GM23338 (cell line): ENCODE measurements around the gene CAMK1. TPM values are rescaled to one million over a fixed set of nuclear protein-coding genes. Genes with fewer than 3 reads are reported as not detected.

ENCODE experiments used
- ATAC-seq: fragments of 200-7000 bp; cut with Tn5 transposase; 3 replicates; pipeline ENCODE4 v1.9.1; 2020
- DNase-seq: peaks from one replicate; pipeline ENCODE4 v3.0.0-alpha.2; 2015; ENCODE audit warnings: low spot score
- H2AFZ ChIP-seq: fragments of 200-600 bp; sonication (generic); 2 replicates; pipeline ENCODE4 v1.8.0; 2016; ENCODE audit warnings: antibody characterized with exemption, mild to moderate bottlenecking, moderate library complexity
- H3F3A ChIP-seq: fragments of 200-600 bp; sonication (generic); replicated peaks from 2 replicates; pipeline ENCODE4 v1.8.0; 2017; ENCODE audit warnings: antibody characterized with exemption, mixed run types, low read depth
- H3K27ac ChIP-seq: fragments of 200-600 bp; sonication (generic); 2 replicates; pipeline ENCODE4 v1.6.1; 2016; ENCODE audit warnings: low read depth
- H3K27me3 ChIP-seq: fragments of 200-600 bp; sonication (generic); 2 replicates; pipeline ENCODE4 v1.8.0; 2016; ENCODE audit warnings: mild to moderate bottlenecking, mixed run types, moderate library complexity; ENCODE audit not compliant: insufficient read depth
- H3K36me3 ChIP-seq: fragments of 200-600 bp; sonication (generic); 2 replicates; pipeline ENCODE4 v1.8.0; 2016; ENCODE audit warnings: mild to moderate bottlenecking; ENCODE audit not compliant: insufficient read depth
- H3K4me1 ChIP-seq: fragments of 200-600 bp; sonication (generic); 2 replicates; pipeline ENCODE4 v1.8.0; 2016; ENCODE audit warnings: mild to moderate bottlenecking, moderate library complexity; ENCODE audit not compliant: insufficient read depth
- H3K4me2 ChIP-seq: fragments of 200-600 bp; sonication (generic); 2 replicates; pipeline ENCODE4 v1.7.1; 2017; ENCODE audit warnings: mixed run types
- H3K4me3 ChIP-seq: fragments of 200-600 bp; sonication (generic); 2 replicates; pipeline ENCODE4 v1.6.1; 2016; ENCODE audit warnings: mixed run types
- H3K79me2 ChIP-seq: fragments of 200-600 bp; sonication (generic); replicated peaks from 2 replicates; pipeline ENCODE4 v1.8.0; 2017; ENCODE audit warnings: mild to moderate bottlenecking; ENCODE audit not compliant: insufficient read depth
- H3K9me2 ChIP-seq: fragments of 200-600 bp; sonication (generic); 2 replicates; pipeline ENCODE4 v1.8.0; 2017; ENCODE audit not compliant: insufficient read depth
- H4K20me1 ChIP-seq: fragments of 200-600 bp; sonication (generic); replicated peaks from 2 replicates; pipeline ENCODE4 v1.8.0; 2017; ENCODE audit warnings: mild to moderate bottlenecking; ENCODE audit not compliant: insufficient read depth
- H3K27ac Mint-ChIP-seq: 2 replicates; pipeline ENCODE4 v1.8.0; 2020; ENCODE audit warnings: inconsistent platforms, mild to moderate bottlenecking, moderate library complexity, mixed read lengths
- H3K27me3 Mint-ChIP-seq: 3 replicates; pipeline ENCODE4 v1.8.0; 2022; ENCODE audit warnings: low read depth, mild to moderate bottlenecking, moderate library complexity, mixed read lengths, inconsistent platforms; ENCODE audit not compliant: insufficient read depth, poor library complexity
- H3K36me3 Mint-ChIP-seq: 3 replicates; pipeline ENCODE4 v1.8.0; 2021; ENCODE audit warnings: low read depth, mild to moderate bottlenecking, inconsistent platforms, moderate library complexity, mixed read lengths
- H3K4me1 Mint-ChIP-seq: 3 replicates; pipeline ENCODE4 v1.8.0; 2020; ENCODE audit warnings: mild to moderate bottlenecking, inconsistent platforms, mixed read lengths
- H3K4me3 Mint-ChIP-seq: 3 replicates; pipeline ENCODE4 v1.8.0; 2021; ENCODE audit warnings: moderate library complexity, mild to moderate bottlenecking, inconsistent platforms, mixed read lengths
- H3K9me3 Mint-ChIP-seq: 3 replicates; pipeline ENCODE4 v1.8.0; 2020; ENCODE audit warnings: moderate library complexity, mild to moderate bottlenecking, inconsistent platforms, mixed read lengths
- NANOG ChIP-seq: IDR thresholded peaks from 2 replicates; pipeline ENCODE4 v1.6.1; 2016; ENCODE audit warnings: antibody characterized with exemption, borderline replicate concordance
- REST ChIP-seq: IDR thresholded peaks from one replicate; pipeline ENCODE4 v1.6.1; 2018; ENCODE audit warnings: antibody characterized with exemption; ENCODE audit not compliant: unreplicated experiment
- STAT1 ChIP-seq: IDR thresholded peaks from one replicate; pipeline ENCODE4 v1.6.1; 2016; ENCODE audit warnings: antibody characterized with exemption; ENCODE audit not compliant: unreplicated experiment
- ZNF331 ChIP-seq: fragments of 250-450 bp; sonication (Bioruptor Pico); IDR thresholded peaks from 2 replicates; pipeline ENCODE4 v1.5.0; 2020; ENCODE audit warnings: low read depth, mild to moderate bottlenecking, moderate library complexity
- polyA plus RNA-seq: library from polyadenylated mRNA; unstranded; fragments of >200 nt; fragmentation: Nextera tagmentation; extraction: Ambion mirVana; gene quantifications from 2 replicates; pipeline ENCODE4 v1.2.1, GENCODE V29; 2016
- total RNA-seq: library from RNA; depleted of rRNA; stranded (reverse); fragments of >200 nt; shearing (Covaris generic); gene quantifications from 2 replicates; pipeline ENCODE4 v1.2.3, GENCODE V29; 2014
- TF ChIP-seq, protein P1 (sequence below), 2 experiments: fragments of 200-600 bp in 1 of 2; sonication (generic) in 1 of 2; conservative IDR thresholded peaks; 2 replicates each; pipeline versions ENCODE4 v1.5.1 to v1.6.1; 2016 to 2017; ENCODE audit warnings: antibody characterized with exemption in 2 of 2, low read depth in 2 of 2, mild to moderate bottlenecking in 2 of 2, moderate library complexity in 1 of 2

Gene CAMK1
- total and polyA plus RNA-seq, 2 experiments from 2014 or later = 4.4 TPM

DNA sequence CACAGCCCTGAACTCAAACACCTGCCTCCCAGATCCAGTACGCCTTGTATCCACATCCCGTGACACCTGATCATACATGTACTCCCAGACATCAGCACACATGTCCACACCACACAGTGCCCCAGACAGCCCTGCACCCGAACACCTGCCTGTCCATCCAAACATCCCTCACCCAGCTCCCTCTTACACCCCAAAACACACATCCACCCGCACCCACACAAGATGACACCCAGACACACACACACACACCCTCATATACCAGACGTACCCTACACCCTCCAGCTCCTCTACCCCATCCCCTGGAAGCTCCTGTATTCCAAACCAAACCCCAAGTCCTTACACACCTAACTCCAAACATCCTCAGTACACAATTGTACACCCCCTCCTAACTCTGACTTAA is 735 bp downstream of the CAMK1 start:
- Histone ChIP-seq H3K4me2 (peak overlapping the region; percentile 85), H3K27ac (no peak overlapping the region)

GRCh38 chr3:9768141-9768775 is 1.5 kb downstream of the CAMK1 start:
- no peak overlapping the region for H3K27ac Mint-ChIP-seq
- Histone ChIP-seq H3K4me1 (no peaks in the 10 kb centered on the region), H3K9me2 (no peaks in the 10 kb centered on the region), H3K27me3 (peaks cover 62% of the 10 kb centered on the region), H3K4me3 (no peak overlapping the region), H3K36me3 (no peaks in the 10 kb centered on the region), H4K20me1 (no peaks in the 10 kb centered on the region), H3K27ac (no peak overlapping the region), H3K79me2 (no peaks in the 10 kb centered on the region), H3F3A (no peaks in the 10 kb centered on the region), H3K4me2 (no peak overlapping the region), H2AFZ (no peak overlapping the region)
- no peak overlapping the region for H3K4me3 Mint-ChIP-seq
- H3K9me3 Mint-ChIP-seq = no peaks in the 10 kb centered on the region
- no peak for TF ChIP-seq STAT1
- ATAC-seq (no peak), DNase-seq (no peak)
- no peaks in the 10 kb centered on the region for H3K36me3 Mint-ChIP-seq
- H3K27me3 Mint-ChIP-seq = peaks cover 42% of the 10 kb centered on the region
- H3K4me1 Mint-ChIP-seq = peaks cover 18% of the 10 kb centered on the region

More for the DNA sequence above, 735 bp downstream of the CAMK1 start:
- Histone ChIP-seq H3K4me3 (peak overlapping the region; percentile 68), H3K9me2 (no peaks in the 10 kb centered on the region), H2AFZ (no peak overlapping the region), H3K27me3 (peaks cover 62% of the 10 kb centered on the region), H3K79me2 (no peaks in the 10 kb centered on the region), H3K36me3 (no peaks in the 10 kb centered on the region), H4K20me1 (no peaks in the 10 kb centered on the region), H3F3A (no peaks in the 10 kb centered on the region), H3K4me1 (no peaks in the 10 kb centered on the region)
- Mint-ChIP-seq H3K27ac (no peak overlapping the region), H3K27me3 (peaks cover 42% of the 10 kb centered on the region), H3K9me3 (no peaks in the 10 kb centered on the region), H3K4me1 (peaks cover 18% of the 10 kb centered on the region), H3K4me3 (peak overlapping the region; percentile 64), H3K36me3 (no peaks in the 10 kb centered on the region)
- ATAC-seq (no peak), DNase-seq (no peak)
- no peak for TF ChIP-seq REST
- TF ChIP-seq, protein P1, sequence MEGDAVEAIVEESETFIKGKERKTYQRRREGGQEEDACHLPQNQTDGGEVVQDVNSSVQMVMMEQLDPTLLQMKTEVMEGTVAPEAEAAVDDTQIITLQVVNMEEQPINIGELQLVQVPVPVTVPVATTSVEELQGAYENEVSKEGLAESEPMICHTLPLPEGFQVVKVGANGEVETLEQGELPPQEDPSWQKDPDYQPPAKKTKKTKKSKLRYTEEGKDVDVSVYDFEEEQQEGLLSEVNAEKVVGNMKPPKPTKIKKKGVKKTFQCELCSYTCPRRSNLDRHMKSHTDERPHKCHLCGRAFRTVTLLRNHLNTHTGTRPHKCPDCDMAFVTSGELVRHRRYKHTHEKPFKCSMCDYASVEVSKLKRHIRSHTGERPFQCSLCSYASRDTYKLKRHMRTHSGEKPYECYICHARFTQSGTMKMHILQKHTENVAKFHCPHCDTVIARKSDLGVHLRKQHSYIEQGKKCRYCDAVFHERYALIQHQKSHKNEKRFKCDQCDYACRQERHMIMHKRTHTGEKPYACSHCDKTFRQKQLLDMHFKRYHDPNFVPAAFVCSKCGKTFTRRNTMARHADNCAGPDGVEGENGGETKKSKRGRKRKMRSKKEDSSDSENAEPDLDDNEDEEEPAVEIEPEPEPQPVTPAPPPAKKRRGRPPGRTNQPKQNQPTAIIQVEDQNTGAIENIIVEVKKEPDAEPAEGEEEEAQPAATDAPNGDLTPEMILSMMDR (conservative IDR thresholded peaks at IDR 0.05; ENCODE audit: low read depth in 2 of 2) = no peak
- no peak for TF ChIP-seq ZNF331 (CRISPR knock-in tag)
- TF ChIP-seq NANOG = no peak
